Heart right ventricle (tissue), 16 donors: ENCODE results near the gene CHRNB1. TPM values are rescaled to one million over a fixed set of nuclear protein-coding genes. Genes with fewer than 3 reads are reported as not detected.

ENCODE experiments used
- ATAC-seq, 8 donors: fragments of 200-7000 bp; cut with Tn5 transposase; one replicate each; pipeline ENCODE4 v1.9.1; 2020; ENCODE audit warnings: mild to moderate bottlenecking in 8 of 8, moderate library complexity in 8 of 8, moderate number of reproducible peaks in 1 of 8
- DNase-seq, 2 donors: peaks; one replicate each; pipeline ENCODE4 v3.0.0-alpha.2; 2020
- H3K27ac ChIP-seq, 10 donors: fragments of 200-600 bp; sonication (generic) in 2 of 10; one replicate each; pipeline versions ENCODE4 v1.5.0 to v1.8.0; 2020 to 2022; ENCODE audit warnings: mild to moderate bottlenecking in 3 of 10
- H3K27me3 ChIP-seq, 7 donors: fragments of 200-600 bp; one replicate each; pipeline ENCODE4 v1.8.0; 2021 to 2022; ENCODE audit warnings: mild to moderate bottlenecking in 2 of 7
- H3K36me3 ChIP-seq, 9 donors: fragments of 200-600 bp; sonication (generic) in 1 of 9; one replicate each; pipeline versions ENCODE4 v1.5.0 to v1.8.0; 2020 to 2022; ENCODE audit warnings: mild to moderate bottlenecking in 2 of 9
- H3K4me1 ChIP-seq, 9 donors: fragments of 200-600 bp; sonication (generic) in 1 of 9; one replicate each; pipeline versions ENCODE4 v1.5.0 to v1.8.0; 2020 to 2022; ENCODE audit warnings: mild to moderate bottlenecking in 4 of 9
- H3K4me3 ChIP-seq, 10 donors: fragments of 200-600 bp; sonication (generic) in 2 of 10; one replicate each; pipeline versions ENCODE4 v1.5.0 to v1.8.0; 2020 to 2022; ENCODE audit warnings: mild to moderate bottlenecking in 7 of 10, moderate library complexity in 2 of 10
- H3K9me3 ChIP-seq, 11 donors: fragments of 200-600 bp in 10 of 11; sonication (generic) in 2 of 11; one replicate each; pipeline versions ENCODE4 v1.5.0 to v1.8.0; 2013 to 2022; ENCODE audit warnings: mild to moderate bottlenecking in 2 of 11, control low read depth in 1 of 11, moderate library complexity in 1 of 11
- CTCF ChIP-seq, 9 donors: fragments of 200-600 bp; sonication (generic) in 2 of 9; IDR thresholded peaks; one replicate each; pipeline versions ENCODE4 v1.5.0 to v1.8.0; 2021 to 2022; ENCODE audit warnings: antibody characterized with exemption in 9 of 9, mild to moderate bottlenecking in 5 of 9, moderate library complexity in 1 of 9
- WGBS, 2 donors: extraction: QIAGEN DNeasy Blood & Tissue Kit; methylation state at CpG; one replicate each; pipeline ENCODE4 v1.1.7; 2013; ENCODE audit warnings: inconsistent platforms in 1 of 2; 5-methylcytosine and 5-hydroxymethylcytosine counted together
- intact Hi-C, 10 donors: fragments of 100-400 bp; cut with DNase I; formaldehyde crosslinking; loops; one replicate each; pipeline versions ENCODE4 v1.11.1 to v1.14.2; 2022
- long read RNA-seq, 3 donors: library from polyadenylated mRNA; unstranded; transcript quantifications; one replicate each; pipeline ENCODE4 v2.0.0, GENCODE V29; 2020 to 2021
- polyA plus RNA-seq, 2 donors: library from polyadenylated mRNA; stranded (reverse); fragments of 200-250 nt; gene quantifications; one replicate each; pipeline ENCODE4 v1.2.3, GENCODE V29; 2013
- total RNA-seq, 10 donors: library from RNA; stranded (reverse); fragmentation: NEBNext Ultra II Directional in 3 of 10; extraction: Animal tissue kit (Norgen Biotek cat#: 25700) in 3 of 10; gene quantifications; one replicate each; pipeline versions ENCODE4 v1.2.1 to v1.2.4, GENCODE V29; 2021 to 2023
- donor health status: Arrhythmogenic right ventricular cardiomyopathy.
- donor health status: ischemic (EF 13 %, LVEDD 7.1; RV severe dilation, severe dysfunction).
- donor health status: healthy with polysubstance abuse.
- donor health status: DM: no; HTN: yes; CAD: no.
- donor health status: DM: no; HTN: no; CAD: no.
- donor health status: ischemic (EF 25% LVEDD 6.9; RV normal size, moderate dysfunction).
- donor health status: ischemic (EF 25% LVEDD 5.7; RV mildly dilated, moderate dysfunction).
- donor health status: healthy.
- donor health status: DM: yes; HTN: yes; CAD: no.
- donor health status: Ischemic cardiomyopathy.
- donor health status: ischemic (EF 35%, LVEDD 5.7; RV mildly dilated, moderate dysfunction).
- donor health status: nonischemic (EF 11% LVEDD 7.7; RV severe dilation, severe dysfunction).
- donor health status: DM: yes; HTN: yes; CAD: no.
- donor health status: PGD.
- donor health status: ischemic (EF 29% LVEDD 5.4; RV normal size, mild dysfunction).
- donor health status: nonischemic (EF 23%, LVEDD 6.1; RV moderate dilation, normal function).

The CHRNB1 gene
- total RNA-seq (10 to 100 TPM in 6 of 10 donors, 1 to 10 TPM in 4; 5.4 to 13.1 (median 10.3) TPM), polyA plus RNA-seq (10 to 100 TPM; 10.2 to 25.4 TPM)
- long read RNA-seq, donor 1, partial matches to known transcripts, result 1 of 10 reads
- long read RNA-seq, donor 1, other reads (novel, unspliced or antisense), result 1 of 10 reads
- long read RNA-seq, donor 2, partial matches to known transcripts, result 3 of 7 reads
- long read RNA-seq, donor 2, other reads (novel, unspliced or antisense), result 0 of 7 reads
- long read RNA-seq, donor 3, transcript CHRNB1-201 (11 exons, 2,557 nt), result major isoform, 8 of 15 reads
- long read RNA-seq, donor 3, partial matches to known transcripts, result 2 of 15 reads
- long read RNA-seq, donor 3, other reads (novel, unspliced or antisense), result 2 of 15 reads

GRCh38 chr17:7444682-7445618 lies at the start of gene CHRNB1:
Gene CHRNB1 (plus strand): TSS chr17:7445061. CDS start chr17:7445128, 67 bp downstream.
- peak within 1 kb of the TSS in 8 of 10 donors; percentile 36 to 78 (median 68) for H3K27ac ChIP-seq
- H3K27me3 ChIP-seq, result peaks cover 0 to 67% (median 4%) of the 10 kb centered on the region in 7 donors
- WGBS, 2 donors, result 5 to 7% methylated on average over 51 of the region's 51 CpGs
- ATAC-seq (peak; percentile 81 to 93 (median 88)), DNase-seq (peak; percentile 75 to 87)
- peak in 6 of 9 donors; percentile 14 to 30 (median 28) for TF ChIP-seq CTCF (IDR thresholded peaks at IDR 0.05)
- peak within 1 kb of the TSS; percentile 4 to 62 (median 52) for H3K4me3 ChIP-seq
- H3K36me3 ChIP-seq, result no peaks in the 10 kb centered on the region
- intact Hi-C loops, result loop anchor here in 3 of 10 donors (5.0 kb wide), 1 partner anchor 32 kb away; the partner anchor contains the start of gene ZBTB4 (in 3 of the 3)
- no peaks in the 10 kb centered on the region for H3K9me3 ChIP-seq
- peaks cover 7 to 39% (median 33%) of the 10 kb centered on the region in 9 donors for H3K4me1 ChIP-seq

GRCh38 chr17:7396147-7396546 lies 48.7 kb upstream of the CHRNB1 start:
- 85 to 97% methylated on average over 4 of the region's 4 CpGs for whole genome bisulfite sequencing, 2 donors
- no peak for TF ChIP-seq CTCF (IDR thresholded peaks at IDR 0.05)

GRCh38 chr17:7398612-7399011 lies 46.2 kb upstream of the CHRNB1 start:
- Histone ChIP-seq H3K4me3 (no peak overlapping the region), H3K27ac (no peak overlapping the region), H3K9me3 (no peaks in the 10 kb centered on the region), H3K4me1 (peaks cover 7 to 31% (median 27%) of the 10 kb centered on the region in 9 donors), H3K27me3 (no peaks in the 10 kb centered on the region), H3K36me3 (peaks cover 0 to 6% (median 0%) of the 10 kb centered on the region in 9 donors)
- DNase-seq (no peak), ATAC-seq (no peak)
- intact Hi-C loops, result no loop called here
- TF ChIP-seq CTCF (IDR thresholded peaks at IDR 0.05), result no peak
- 81 to 88% methylated on average over 2 of the region's 2 CpGs for WGBS, 2 donors

More at GRCh38 chr17:7396147-7396546, 48.7 kb upstream of the CHRNB1 start:
- DNase-seq (no peak), ATAC-seq (no peak)
- H3K9me3 ChIP-seq, result no peaks in the 10 kb centered on the region
- H3K36me3 ChIP-seq, result peaks cover 0 to 17% (median 0%) of the 10 kb centered on the region in 9 donors
- peaks cover 0 to 28% (median 20%) of the 10 kb centered on the region in 9 donors for H3K4me1 ChIP-seq
- no peaks in the 10 kb centered on the region for H3K27me3 ChIP-seq
- intact Hi-C loops, result no loop called here
- H3K27ac ChIP-seq, result no peak overlapping the region
- no peak overlapping the region for H3K4me3 ChIP-seq
